SU-DHL-6 (cell line): Measurements from ENCODE around the gene ARHGEF11.

Experiments used
- CTCF ChIP-seq: fragments of 200-600 bp; sonication (generic); IDR thresholded peaks from one replicate; pipeline ENCODE4 v1.5.1; 2017; ENCODE audit warnings: antibody characterized with exemption, mild to moderate bottlenecking, low read length, moderate library complexity; ENCODE audit not compliant: insufficient read depth, poor library complexity, severe bottlenecking
- EZH2phosphoT487 ChIP-seq: fragments of 200-600 bp; sonication (generic), shearing (Covaris generic); conservative IDR thresholded peaks from 2 replicates; pipeline ENCODE4 v1.6.1; 2018; ENCODE audit warnings: mild to moderate bottlenecking, antibody characterized with exemption, low read length, moderate library complexity, mixed read lengths

- no peak for TF ChIP-seq CTCF
- no peak for TF ChIP-seq EZH2phosphoT487
Measured at GRCh38 chr1:157008502-157008901, 37.0 kb downstream of the ARHGEF11 start.
